ENCODE measurements around the gene RBM14. TPM values are rescaled to one million over a fixed set of nuclear protein-coding genes. Genes with fewer than 3 reads are reported as not detected.

The RBM14 gene, protein sequence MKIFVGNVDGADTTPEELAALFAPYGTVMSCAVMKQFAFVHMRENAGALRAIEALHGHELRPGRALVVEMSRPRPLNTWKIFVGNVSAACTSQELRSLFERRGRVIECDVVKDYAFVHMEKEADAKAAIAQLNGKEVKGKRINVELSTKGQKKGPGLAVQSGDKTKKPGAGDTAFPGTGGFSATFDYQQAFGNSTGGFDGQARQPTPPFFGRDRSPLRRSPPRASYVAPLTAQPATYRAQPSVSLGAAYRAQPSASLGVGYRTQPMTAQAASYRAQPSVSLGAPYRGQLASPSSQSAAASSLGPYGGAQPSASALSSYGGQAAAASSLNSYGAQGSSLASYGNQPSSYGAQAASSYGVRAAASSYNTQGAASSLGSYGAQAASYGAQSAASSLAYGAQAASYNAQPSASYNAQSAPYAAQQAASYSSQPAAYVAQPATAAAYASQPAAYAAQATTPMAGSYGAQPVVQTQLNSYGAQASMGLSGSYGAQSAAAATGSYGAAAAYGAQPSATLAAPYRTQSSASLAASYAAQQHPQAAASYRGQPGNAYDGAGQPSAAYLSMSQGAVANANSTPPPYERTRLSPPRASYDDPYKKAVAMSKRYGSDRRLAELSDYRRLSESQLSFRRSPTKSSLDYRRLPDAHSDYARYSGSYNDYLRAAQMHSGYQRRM
- 22.4 and 25.3 TPM in 2 replicates for total RNA-seq

DNA sequence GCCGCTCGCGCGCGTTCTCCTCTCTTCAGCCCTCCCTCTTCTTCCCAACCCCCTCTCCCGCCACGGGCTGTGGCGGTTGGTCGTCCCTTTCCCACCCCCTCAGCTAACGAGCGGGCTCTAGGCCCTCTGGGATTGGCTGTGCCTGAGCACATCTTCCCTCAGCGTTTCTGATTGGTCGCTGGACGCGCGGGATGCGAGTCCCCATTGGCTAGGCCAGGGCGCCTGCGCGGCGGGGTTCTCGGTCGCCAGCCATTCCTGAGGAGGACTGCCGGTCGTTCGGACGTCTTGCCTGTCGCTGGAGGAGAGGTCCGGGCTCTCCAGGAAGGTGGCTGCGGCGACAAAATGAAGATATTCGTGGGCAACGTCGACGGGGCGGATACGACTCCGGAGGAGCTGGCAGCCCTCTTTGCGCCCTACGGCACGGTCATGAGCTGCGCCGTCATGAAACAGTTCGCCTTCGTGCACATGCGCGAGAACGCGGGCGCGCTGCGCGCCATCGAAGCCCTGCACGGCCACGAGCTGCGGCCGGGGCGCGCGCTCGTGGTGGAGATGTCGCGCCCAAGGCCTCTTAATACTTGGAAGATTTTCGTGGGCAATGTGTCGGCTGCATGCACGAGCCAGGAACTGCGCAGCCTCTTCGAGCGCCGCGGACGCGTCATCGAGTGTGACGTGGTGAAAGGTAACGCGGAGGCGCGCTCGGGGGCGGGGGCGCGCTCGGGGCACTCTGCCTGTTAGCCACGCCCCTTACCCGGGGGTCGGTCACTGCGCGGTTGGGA is at the start of gene RBM14:
RBM14 (plus strand) TSS at position 252 of the 776 bp plus-strand sequence; CDS start at position 343, 91 bp downstream.
- peak within 1 kb of the TSS; percentile 94 for H3K27ac ChIP-seq (ENCODE audit: low read depth, low read length)
- peaks cover 43% of the 10 kb centered on the region for H4K20me1 ChIP-seq (ENCODE audit: insufficient read depth, low read length)
- no peaks in the 10 kb centered on the region for H3K27me3 ChIP-seq (ENCODE audit: insufficient read depth, low read length)
- TF ChIP-seq, protein P1, sequence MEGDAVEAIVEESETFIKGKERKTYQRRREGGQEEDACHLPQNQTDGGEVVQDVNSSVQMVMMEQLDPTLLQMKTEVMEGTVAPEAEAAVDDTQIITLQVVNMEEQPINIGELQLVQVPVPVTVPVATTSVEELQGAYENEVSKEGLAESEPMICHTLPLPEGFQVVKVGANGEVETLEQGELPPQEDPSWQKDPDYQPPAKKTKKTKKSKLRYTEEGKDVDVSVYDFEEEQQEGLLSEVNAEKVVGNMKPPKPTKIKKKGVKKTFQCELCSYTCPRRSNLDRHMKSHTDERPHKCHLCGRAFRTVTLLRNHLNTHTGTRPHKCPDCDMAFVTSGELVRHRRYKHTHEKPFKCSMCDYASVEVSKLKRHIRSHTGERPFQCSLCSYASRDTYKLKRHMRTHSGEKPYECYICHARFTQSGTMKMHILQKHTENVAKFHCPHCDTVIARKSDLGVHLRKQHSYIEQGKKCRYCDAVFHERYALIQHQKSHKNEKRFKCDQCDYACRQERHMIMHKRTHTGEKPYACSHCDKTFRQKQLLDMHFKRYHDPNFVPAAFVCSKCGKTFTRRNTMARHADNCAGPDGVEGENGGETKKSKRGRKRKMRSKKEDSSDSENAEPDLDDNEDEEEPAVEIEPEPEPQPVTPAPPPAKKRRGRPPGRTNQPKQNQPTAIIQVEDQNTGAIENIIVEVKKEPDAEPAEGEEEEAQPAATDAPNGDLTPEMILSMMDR (IDR thresholded peaks at IDR 0.05; ENCODE audit: extremely low read depth, low read depth, low read length): no peak
- H3K4me1 ChIP-seq (ENCODE audit: insufficient read depth, low read length): peaks cover 25% of the 10 kb centered on the region
- peaks cover 18% of the 10 kb centered on the region for H3K36me3 ChIP-seq (ENCODE audit: insufficient read depth, low read length)
- peak within 1 kb of the TSS; percentile 85 for H3K4me3 ChIP-seq (ENCODE audit: insufficient read depth, low read length)
- H3K79me2 ChIP-seq (ENCODE audit: insufficient read depth, low read length): peaks cover 50% of the 10 kb centered on the region
- peak within 1 kb of the TSS; percentile 92 for H2AFZ ChIP-seq (ENCODE audit: low read length)
- H3K4me2 ChIP-seq (ENCODE audit: insufficient read depth, low read length): peak within 1 kb of the TSS; percentile 99
- no peaks in the 10 kb centered on the region for H3K9me3 ChIP-seq (ENCODE audit: low read depth, low read length)
- peak; percentile 100 for DNase-seq (ENCODE audit: insufficient read length, low spot score, missing footprints)

DNA sequence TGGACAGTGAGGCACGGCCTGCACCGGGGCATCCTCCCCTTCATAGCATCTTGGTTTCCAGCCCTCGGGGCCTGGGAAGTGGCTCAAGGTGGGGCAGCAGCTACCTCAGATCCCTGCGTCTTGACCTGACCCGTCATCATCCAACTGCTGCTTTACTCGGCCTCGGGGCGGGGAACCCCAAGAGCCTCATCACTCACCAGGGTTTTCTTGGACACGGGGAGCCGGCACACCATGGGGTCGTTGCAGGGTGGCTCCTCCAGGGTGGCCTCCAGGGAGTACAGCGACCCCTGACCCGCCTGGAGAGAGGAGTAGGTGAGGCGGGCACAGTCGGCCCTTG is 48.7 kb upstream of the RBM14 start:
- H3K36me3 ChIP-seq (ENCODE audit: insufficient read depth, low read length): no peaks in the 10 kb centered on the region
- TF ChIP-seq, protein P1 (IDR thresholded peaks at IDR 0.05; ENCODE audit: extremely low read depth, low read depth, low read length): no peak
- H3K79me2 ChIP-seq (ENCODE audit: insufficient read depth, low read length): no peaks in the 10 kb centered on the region
- H3K4me2 ChIP-seq (ENCODE audit: insufficient read depth, low read length): peak overlapping the region; percentile 85
- peak; percentile 86 for DNase-seq (ENCODE audit: insufficient read length, low spot score, missing footprints)
- H4K20me1 ChIP-seq (ENCODE audit: insufficient read depth, low read length): no peaks in the 10 kb centered on the region
- H3K27ac ChIP-seq (ENCODE audit: low read depth, low read length): no peak overlapping the region
- H3K4me1 ChIP-seq (ENCODE audit: insufficient read depth, low read length): peaks cover 5% of the 10 kb centered on the region
- peaks cover 4% of the 10 kb centered on the region for H3K27me3 ChIP-seq (ENCODE audit: insufficient read depth, low read length)
- no peaks in the 10 kb centered on the region for H3K9me3 ChIP-seq (ENCODE audit: low read depth, low read length)
- H3K4me3 ChIP-seq (ENCODE audit: insufficient read depth, low read length): peak overlapping the region; percentile 72
- H2AFZ ChIP-seq (ENCODE audit: low read length): no peak overlapping the region

DNA sequence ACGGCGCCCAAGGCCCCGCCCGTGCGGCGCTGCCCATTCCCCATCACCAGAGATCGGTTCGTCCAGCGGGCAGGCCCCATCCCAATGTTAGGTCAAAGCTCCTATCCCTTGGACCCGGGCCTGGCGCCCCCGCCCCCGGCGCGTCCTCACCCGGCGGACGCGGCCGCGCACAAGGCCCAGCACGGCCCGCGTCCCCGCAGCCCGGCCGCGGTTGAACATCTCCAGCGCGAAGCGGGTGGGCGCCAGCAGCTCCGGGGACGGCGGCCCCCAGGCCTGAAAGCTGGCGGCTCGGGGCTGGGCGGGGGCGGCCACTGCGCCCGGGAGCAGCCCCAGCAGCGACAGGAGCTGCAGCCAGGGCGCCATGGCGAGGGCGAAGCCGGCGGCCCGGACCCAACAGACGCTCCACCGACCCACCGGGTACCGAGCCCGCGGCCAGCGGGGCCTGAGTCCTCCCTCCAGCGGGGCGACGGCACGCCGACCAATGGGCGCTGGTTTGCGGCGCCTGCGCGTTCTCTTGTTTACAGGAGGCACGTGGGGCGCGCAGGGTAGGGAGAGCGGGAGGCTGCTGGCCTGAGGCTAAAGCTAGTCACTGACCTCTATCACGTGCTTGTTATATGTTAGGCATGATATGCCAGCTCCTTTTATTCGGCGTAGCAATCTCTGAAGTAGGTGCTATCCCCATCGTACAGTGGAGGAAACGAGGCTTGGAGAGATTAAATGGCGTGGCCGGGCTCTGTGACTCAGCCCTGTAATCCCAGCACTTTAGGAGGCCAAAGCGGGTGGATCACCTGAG is 48.1 kb upstream of the RBM14 start, which contains the start of gene CTSF:
CTSF (minus strand) TSS at position 483 of the 793 bp plus-strand sequence; CDS start at position 363, 120 bp downstream.
- H4K20me1 ChIP-seq (ENCODE audit: insufficient read depth, low read length): no peaks in the 10 kb centered on the region

More for the DNA sequence above, 48.1 kb upstream of the RBM14 start, which contains the start of gene CTSF:
- no peaks in the 10 kb centered on the region for H3K9me3 ChIP-seq (ENCODE audit: low read depth, low read length)
- H3K79me2 ChIP-seq (ENCODE audit: insufficient read depth, low read length): no peaks in the 10 kb centered on the region
- H3K4me3 ChIP-seq (ENCODE audit: insufficient read depth, low read length): peak within 1 kb of the TSS; percentile 72
- TF ChIP-seq, protein P1 (IDR thresholded peaks at IDR 0.05; ENCODE audit: extremely low read depth, low read depth, low read length): no peak
- H3K27me3 ChIP-seq (ENCODE audit: insufficient read depth, low read length): peaks cover 4% of the 10 kb centered on the region
- no peaks in the 10 kb centered on the region for H3K36me3 ChIP-seq (ENCODE audit: insufficient read depth, low read length)
- peak; percentile 100 for DNase-seq (ENCODE audit: insufficient read length, low spot score, missing footprints)
- H3K27ac ChIP-seq (ENCODE audit: low read depth, low read length): no peak within 1 kb of the TSS
- peak within 1 kb of the TSS; percentile 85 for H3K4me2 ChIP-seq (ENCODE audit: insufficient read depth, low read length)
- H2AFZ ChIP-seq (ENCODE audit: low read length): peak within 1 kb of the TSS; percentile 82
- peaks cover 5% of the 10 kb centered on the region for H3K4me1 ChIP-seq (ENCODE audit: insufficient read depth, low read length)
